Measurements from ENCODE around the gene GPR3. TPM values are rescaled to one million over a fixed set of nuclear protein-coding genes. Genes with fewer than 3 reads are reported as not detected.
"Not testable (repeated sequence)": the region's sequence is repeated elsewhere in the genome, so short reads cannot be mapped to it uniquely, and the experiment has no call there.

Gene GPR3
- total and polyA plus RNA-seq, 2 of the 13 experiments (the other 11 are each of a cell fraction or from before 2014, with no cell fraction given): 1.00 to 2.6 TPM

DNA sequence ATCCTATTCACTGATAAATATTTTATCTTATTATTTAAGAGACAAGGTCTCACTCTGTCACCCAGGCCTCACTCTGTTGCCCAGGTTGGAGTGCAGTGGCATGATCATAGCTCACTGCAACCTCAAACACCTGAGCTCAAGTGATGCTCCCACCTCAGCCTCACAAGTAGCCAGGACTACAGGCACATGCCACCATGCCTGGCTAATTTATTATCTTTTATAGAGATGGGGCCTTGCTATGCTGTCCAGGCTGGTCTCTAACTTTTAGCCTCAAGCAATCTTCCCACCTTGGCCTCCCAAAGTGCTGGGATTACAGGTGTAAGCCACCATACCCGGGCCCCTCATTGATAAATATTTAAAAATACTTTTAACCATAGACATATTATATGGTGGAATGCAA lies 40.3 kb downstream of the GPR3 start:
- H3K79me2 ChIP-seq (ENCODE audit: insufficient read depth, low read length): peaks cover 53% of the 10 kb centered on the region
- POLR2A ChIA-PET: not testable (repeated sequence)

DNA sequence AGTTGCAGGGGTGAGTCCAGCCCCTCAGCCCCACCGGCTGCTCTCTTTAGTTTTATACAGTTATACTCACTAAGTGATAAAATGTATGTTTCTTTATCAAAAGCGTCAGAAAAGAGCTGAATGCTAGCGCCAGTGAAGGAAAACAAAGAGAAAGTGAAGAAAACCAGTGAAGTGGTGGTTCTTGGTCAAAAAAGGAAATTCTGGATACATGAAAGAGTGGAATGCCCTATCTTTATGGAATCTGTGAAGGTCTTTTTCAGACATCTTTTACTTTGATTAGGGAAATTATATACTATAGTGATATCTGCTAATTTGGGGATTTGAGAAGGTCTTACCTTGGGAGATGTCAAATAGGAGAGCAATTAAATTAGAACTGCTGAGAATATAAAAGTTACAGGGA lies 41.3 kb downstream of the GPR3 start:
- Histone ChIP-seq H3K79me2 (ENCODE audit: insufficient read depth, low read length) (peaks cover 61% of the 10 kb centered on the region), H3K9ac (ENCODE audit: insufficient read depth, low read depth, low read length) (no peak overlapping the region), H3K9me3 (ENCODE audit: low read length) (no peaks in the 10 kb centered on the region), H2AFZ (ENCODE audit: low read length) (no peak overlapping the region), H3K27me3 (ENCODE audit: control insufficient read depth in 1 of 2, insufficient read depth in 2 of 2, low read length in 2 of 2) (no peaks in the 10 kb centered on the region), H3K4me1 (ENCODE audit: insufficient read depth, low read length) (peaks cover 50% of the 10 kb centered on the region), H3K36me3 (replicated peaks in 1 of 2; ENCODE audit: control insufficient read depth in 1 of 2, insufficient read depth in 2 of 2, low read length in 2 of 2) (peaks cover 0 to under 1% of the 10 kb centered on the region in 2 experiments; a peak in 2 of 5 replicates), H3K27ac (ENCODE audit: extremely low read length, insufficient read depth, low read length) (no peak overlapping the region), H3K4me2 (ENCODE audit: low read depth, low read length) (no peak overlapping the region), H4K20me1 (ENCODE audit: insufficient read depth, low read length) (no peaks in the 10 kb centered on the region; the same call in none of the 2 replicates), H3K4me3 (replicated peaks in 1 of 3; ENCODE audit: insufficient read depth in 1 of 3, low read depth in 2 of 3, low read length in 3 of 3) (no peak overlapping the region)
- DNase-seq (ENCODE audit: low spot score): no peak
- ChIA-PET POLR2A (no interaction called here), CTCF (ENCODE audit: low intra/inter-chr PET ratio, low total read pairs) (no interaction called here)
- no peak for ATAC-seq
- in situ Hi-C loops (cut with HindIII; ENCODE audit: extremely low pct_ligation_motif_present, low pct_unique_long_range_greater_than_20kb) (no loop called here), intact Hi-C loops (cut with micrococcal nuclease; ENCODE audit: unreplicated experiment) (no loop called here)
- 99% methylated on average over 3 of the region's 3 CpGs for WGBS (ENCODE audit: low lambda C conversion rate)
- FAIRE-seq: no peak
- no TSS peak for BruUV-seq (replicated peaks)
- TF ChIP-seq ZFP41 (CRISPR knock-in tag; IDR thresholded peaks at IDR 0.05; ENCODE audit: borderline replicate concordance) (no peak), ZSCAN9 (CRISPR knock-in tag; IDR thresholded peaks at IDR 0.05; ENCODE audit: borderline replicate concordance) (no peak), AHR (CRISPR knock-in tag; IDR thresholded peaks at IDR 0.05) (no peak), SAFB2 (CRISPR knock-in tag; IDR thresholded peaks at IDR 0.05; ENCODE audit: borderline replicate concordance, low read depth) (no peak), ZNF7 (CRISPR knock-in tag; IDR thresholded peaks at IDR 0.05) (no peak), SUZ12 (IDR thresholded peaks at IDR 0.05; ENCODE audit: low read depth, low read length) (no peak), ZFX (CRISPR knock-in tag; IDR thresholded peaks at IDR 0.05; ENCODE audit: low read depth) (no peak), KAT7 (CRISPR knock-in tag; IDR thresholded peaks at IDR 0.05; ENCODE audit: borderline replicate concordance) (no peak), ZNF660 (CRISPR knock-in tag; IDR thresholded peaks at IDR 0.05; ENCODE audit: borderline replicate concordance, low read depth) (no peak), TEAD2 (CRISPR knock-in tag; IDR thresholded peaks at IDR 0.05) (no peak)
- TF ChIP-seq, protein P1, sequence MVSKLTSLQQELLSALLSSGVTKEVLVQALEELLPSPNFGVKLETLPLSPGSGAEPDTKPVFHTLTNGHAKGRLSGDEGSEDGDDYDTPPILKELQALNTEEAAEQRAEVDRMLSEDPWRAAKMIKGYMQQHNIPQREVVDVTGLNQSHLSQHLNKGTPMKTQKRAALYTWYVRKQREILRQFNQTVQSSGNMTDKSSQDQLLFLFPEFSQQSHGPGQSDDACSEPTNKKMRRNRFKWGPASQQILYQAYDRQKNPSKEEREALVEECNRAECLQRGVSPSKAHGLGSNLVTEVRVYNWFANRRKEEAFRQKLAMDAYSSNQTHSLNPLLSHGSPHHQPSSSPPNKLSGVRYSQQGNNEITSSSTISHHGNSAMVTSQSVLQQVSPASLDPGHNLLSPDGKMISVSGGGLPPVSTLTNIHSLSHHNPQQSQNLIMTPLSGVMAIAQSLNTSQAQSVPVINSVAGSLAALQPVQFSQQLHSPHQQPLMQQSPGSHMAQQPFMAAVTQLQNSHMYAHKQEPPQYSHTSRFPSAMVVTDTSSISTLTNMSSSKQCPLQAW (CRISPR knock-in tag; IDR thresholded peaks at IDR 0.05): no peak
- TF ChIP-seq, protein P2, sequence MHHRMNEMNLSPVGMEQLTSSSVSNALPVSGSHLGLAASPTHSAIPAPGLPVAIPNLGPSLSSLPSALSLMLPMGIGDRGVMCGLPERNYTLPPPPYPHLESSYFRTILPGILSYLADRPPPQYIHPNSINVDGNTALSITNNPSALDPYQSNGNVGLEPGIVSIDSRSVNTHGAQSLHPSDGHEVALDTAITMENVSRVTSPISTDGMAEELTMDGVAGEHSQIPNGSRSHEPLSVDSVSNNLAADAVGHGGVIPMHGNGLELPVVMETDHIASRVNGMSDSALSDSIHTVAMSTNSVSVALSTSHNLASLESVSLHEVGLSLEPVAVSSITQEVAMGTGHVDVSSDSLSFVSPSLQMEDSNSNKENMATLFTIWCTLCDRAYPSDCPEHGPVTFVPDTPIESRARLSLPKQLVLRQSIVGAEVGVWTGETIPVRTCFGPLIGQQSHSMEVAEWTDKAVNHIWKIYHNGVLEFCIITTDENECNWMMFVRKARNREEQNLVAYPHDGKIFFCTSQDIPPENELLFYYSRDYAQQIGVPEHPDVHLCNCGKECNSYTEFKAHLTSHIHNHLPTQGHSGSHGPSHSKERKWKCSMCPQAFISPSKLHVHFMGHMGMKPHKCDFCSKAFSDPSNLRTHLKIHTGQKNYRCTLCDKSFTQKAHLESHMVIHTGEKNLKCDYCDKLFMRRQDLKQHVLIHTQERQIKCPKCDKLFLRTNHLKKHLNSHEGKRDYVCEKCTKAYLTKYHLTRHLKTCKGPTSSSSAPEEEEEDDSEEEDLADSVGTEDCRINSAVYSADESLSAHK (CRISPR knock-in tag; IDR thresholded peaks at IDR 0.05; ENCODE audit: borderline replicate concordance): no peak
- TF ChIP-seq, protein P3, sequence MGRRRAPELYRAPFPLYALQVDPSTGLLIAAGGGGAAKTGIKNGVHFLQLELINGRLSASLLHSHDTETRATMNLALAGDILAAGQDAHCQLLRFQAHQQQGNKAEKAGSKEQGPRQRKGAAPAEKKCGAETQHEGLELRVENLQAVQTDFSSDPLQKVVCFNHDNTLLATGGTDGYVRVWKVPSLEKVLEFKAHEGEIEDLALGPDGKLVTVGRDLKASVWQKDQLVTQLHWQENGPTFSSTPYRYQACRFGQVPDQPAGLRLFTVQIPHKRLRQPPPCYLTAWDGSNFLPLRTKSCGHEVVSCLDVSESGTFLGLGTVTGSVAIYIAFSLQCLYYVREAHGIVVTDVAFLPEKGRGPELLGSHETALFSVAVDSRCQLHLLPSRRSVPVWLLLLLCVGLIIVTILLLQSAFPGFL (CRISPR knock-in tag; IDR thresholded peaks at IDR 0.05): no peak

More for the DNA sequence above, 40.3 kb downstream of the GPR3 start:
- H2AFZ ChIP-seq (ENCODE audit: low read length); ATAC-seq; H3K36me3 ChIP-seq (replicated peaks in 1 of 2; ENCODE audit: control insufficient read depth in 1 of 2, insufficient read depth in 2 of 2, low read length in 2 of 2); BruUV-seq (replicated peaks); H3K9ac ChIP-seq (ENCODE audit: insufficient read depth, low read depth, low read length); DNase-seq (ENCODE audit: low spot score); H3K4me2 ChIP-seq (ENCODE audit: low read depth, low read length); H4K20me1 ChIP-seq (ENCODE audit: insufficient read depth, low read length); CTCF ChIA-PET (ENCODE audit: low intra/inter-chr PET ratio, low total read pairs); H3K9me3 ChIP-seq (ENCODE audit: low read length); intact Hi-C loops (cut with micrococcal nuclease; ENCODE audit: unreplicated experiment); H3K27ac ChIP-seq (ENCODE audit: extremely low read length, insufficient read depth, low read length); in situ Hi-C loops (cut with HindIII; ENCODE audit: extremely low pct_ligation_motif_present, low pct_unique_long_range_greater_than_20kb); H3K27me3 ChIP-seq (ENCODE audit: control insufficient read depth in 1 of 2, insufficient read depth in 2 of 2, low read length in 2 of 2); FAIRE-seq; H3K4me3 ChIP-seq (replicated peaks in 1 of 3; ENCODE audit: insufficient read depth in 1 of 3, low read depth in 2 of 3, low read length in 3 of 3): not testable (repeated sequence)
- WGBS (ENCODE audit: low lambda C conversion rate): 100% methylated on average over 1 of the region's 1 CpG
- peaks cover 58% of the 10 kb centered on the region for H3K4me1 ChIP-seq (ENCODE audit: insufficient read depth, low read length)
